Neural progenitor cell (in vitro differentiated cells): ENCODE data around the gene C20orf96. TPM values are rescaled to one million over a fixed set of nuclear protein-coding genes. Genes with fewer than 3 reads are reported as not detected.

ENCODE experiments used
- DNase-seq: peaks from one replicate; pipeline ENCODE4 v3.0.0-alpha.2; 2016; ENCODE audit warnings: low spot score
- H2AFZ ChIP-seq: fragments of 200-600 bp; sonication (generic); replicated peaks from 2 replicates; pipeline ENCODE4 v1.6.1; 2016; ENCODE audit warnings: antibody characterized with exemption
- H3F3A ChIP-seq: fragments of 200-600 bp; sonication (generic); 2 replicates; pipeline ENCODE4 v1.6.1; 2016; ENCODE audit warnings: antibody characterized with exemption, low read depth
- H3K27ac ChIP-seq: fragments of 200-600 bp; sonication (generic); 2 replicates; pipeline ENCODE4 v1.5.1; 2016; ENCODE audit warnings: mild to moderate bottlenecking
- H3K27me3 ChIP-seq: fragments of 200-600 bp; sonication (generic); 2 replicates; pipeline ENCODE4 v1.6.1; 2016; ENCODE audit warnings: mild to moderate bottlenecking, moderate library complexity
- H3K36me3 ChIP-seq: fragments of 200-600 bp; sonication (generic); 2 replicates; pipeline ENCODE4 v1.5.1; 2016
- H3K4me1 ChIP-seq: fragments of 200-600 bp; sonication (generic); 2 replicates; pipeline ENCODE4 v1.6.1; 2016; ENCODE audit warnings: mixed run types
- H3K4me2 ChIP-seq: fragments of 200-600 bp; sonication (generic); 2 replicates; pipeline ENCODE4 v1.6.1; 2016
- H3K4me3 ChIP-seq: fragments of 200-600 bp; sonication (generic); 2 replicates; pipeline ENCODE4 v1.5.1; 2016
- H3K79me2 ChIP-seq: fragments of 200-600 bp; sonication (generic); 2 replicates; pipeline ENCODE4 v1.6.1; 2016; ENCODE audit warnings: low read depth
- H3K9ac ChIP-seq: fragments of 200-600 bp; sonication (generic); 2 replicates; pipeline ENCODE4 v1.6.1; 2016
- H3K9me3 ChIP-seq: fragments of 200-600 bp; sonication (generic); 2 replicates; pipeline ENCODE4 v1.5.1; 2016; ENCODE audit warnings: low read depth
- H4K20me1 ChIP-seq: fragments of 200-600 bp; sonication (generic); 2 replicates; pipeline ENCODE4 v1.6.1; 2016; ENCODE audit warnings: low read depth
- H3K27ac Mint-ChIP-seq: 3 replicates; pipeline ENCODE4 v1.8.0; 2021; ENCODE audit warnings: mixed read lengths
- H3K27me3 Mint-ChIP-seq: 2 replicates; pipeline ENCODE4 v1.8.0; 2022; ENCODE audit warnings: low read depth, mild to moderate bottlenecking, inconsistent platforms, moderate library complexity, mixed read lengths; ENCODE audit not compliant: insufficient read depth
- H3K36me3 Mint-ChIP-seq: 3 replicates; pipeline ENCODE4 v1.8.0; 2021; ENCODE audit warnings: mixed read lengths
- H3K4me1 Mint-ChIP-seq: 3 replicates; pipeline ENCODE4 v1.8.0; 2021; ENCODE audit warnings: mixed read lengths
- H3K4me3 Mint-ChIP-seq: 3 replicates; pipeline ENCODE4 v1.8.0; 2021; ENCODE audit warnings: mild to moderate bottlenecking, moderate library complexity, mixed read lengths
- H3K9me3 Mint-ChIP-seq: 3 replicates; pipeline ENCODE4 v1.8.0; 2020; ENCODE audit warnings: mixed read lengths
- EZH2 ChIP-seq: fragments of 200-600 bp; sonication (generic); IDR thresholded peaks from 2 replicates; pipeline ENCODE4 v1.6.1; 2017; ENCODE audit warnings: antibody characterized with exemption, mild to moderate bottlenecking, moderate library complexity
- EZH2phosphoT487 ChIP-seq: fragments of 200-600 bp; sonication (generic); IDR thresholded peaks from 2 replicates; pipeline ENCODE4 v1.6.1; 2017; ENCODE audit warnings: antibody characterized with exemption
- total RNA-seq: library from RNA; depleted of rRNA; stranded (reverse); fragments of >200 nt; gene quantifications from 2 replicates; pipeline ENCODE4 v1.2.3, GENCODE V29; 2015; ENCODE audit warnings: low replicate concordance
- TF ChIP-seq, protein P1 (sequence below): fragments of 200-600 bp; sonication (generic); IDR thresholded peaks from 2 replicates; pipeline ENCODE4 v1.5.1; 2017; ENCODE audit warnings: antibody characterized with exemption, mild to moderate bottlenecking

The C20orf96 gene
- total RNA-seq, 1 donor from 2014 or later = 6.0 TPM

DNA sequence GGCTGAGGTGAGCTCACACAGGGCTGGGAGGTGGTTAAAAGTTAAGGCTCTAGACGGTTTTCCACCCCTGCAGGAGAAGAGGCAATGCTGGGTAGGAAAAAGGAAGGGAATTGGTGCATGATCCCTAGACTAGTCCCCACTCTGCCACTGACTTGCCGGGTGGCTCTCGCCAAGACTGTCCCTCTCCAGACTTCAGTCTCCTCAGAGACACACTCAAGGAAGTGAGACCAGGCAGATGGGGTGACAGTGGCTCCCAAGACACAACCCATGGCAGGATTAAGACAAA, 13.1 kb downstream of the C20orf96 start:
- DNase-seq = no peak
- no peak overlapping the region for H3K27ac ChIP-seq
- H3K4me1 ChIP-seq = no peaks in the 10 kb centered on the region
- H3K27ac Mint-ChIP-seq = no peak overlapping the region
- H4K20me1 ChIP-seq = no peaks in the 10 kb centered on the region
- H2AFZ ChIP-seq = no peak overlapping the region
- H3K4me2 ChIP-seq = no peak overlapping the region
- H3K4me3 Mint-ChIP-seq = no peak overlapping the region
- H3F3A ChIP-seq = no peaks in the 10 kb centered on the region
- H3K4me1 Mint-ChIP-seq = peaks cover 2% of the 10 kb centered on the region
- TF ChIP-seq EZH2 = no peak
- no peak overlapping the region for H3K9ac ChIP-seq
- H3K27me3 ChIP-seq = no peaks in the 10 kb centered on the region
- H3K4me3 ChIP-seq = no peak overlapping the region
- H3K79me2 ChIP-seq = no peaks in the 10 kb centered on the region
- peaks cover 46% of the 10 kb centered on the region for H3K36me3 Mint-ChIP-seq
- H3K36me3 ChIP-seq = no peaks in the 10 kb centered on the region
- no peaks in the 10 kb centered on the region for H3K9me3 Mint-ChIP-seq
- peaks cover 8% of the 10 kb centered on the region for H3K27me3 Mint-ChIP-seq
- H3K9me3 ChIP-seq = no peaks in the 10 kb centered on the region

DNA sequence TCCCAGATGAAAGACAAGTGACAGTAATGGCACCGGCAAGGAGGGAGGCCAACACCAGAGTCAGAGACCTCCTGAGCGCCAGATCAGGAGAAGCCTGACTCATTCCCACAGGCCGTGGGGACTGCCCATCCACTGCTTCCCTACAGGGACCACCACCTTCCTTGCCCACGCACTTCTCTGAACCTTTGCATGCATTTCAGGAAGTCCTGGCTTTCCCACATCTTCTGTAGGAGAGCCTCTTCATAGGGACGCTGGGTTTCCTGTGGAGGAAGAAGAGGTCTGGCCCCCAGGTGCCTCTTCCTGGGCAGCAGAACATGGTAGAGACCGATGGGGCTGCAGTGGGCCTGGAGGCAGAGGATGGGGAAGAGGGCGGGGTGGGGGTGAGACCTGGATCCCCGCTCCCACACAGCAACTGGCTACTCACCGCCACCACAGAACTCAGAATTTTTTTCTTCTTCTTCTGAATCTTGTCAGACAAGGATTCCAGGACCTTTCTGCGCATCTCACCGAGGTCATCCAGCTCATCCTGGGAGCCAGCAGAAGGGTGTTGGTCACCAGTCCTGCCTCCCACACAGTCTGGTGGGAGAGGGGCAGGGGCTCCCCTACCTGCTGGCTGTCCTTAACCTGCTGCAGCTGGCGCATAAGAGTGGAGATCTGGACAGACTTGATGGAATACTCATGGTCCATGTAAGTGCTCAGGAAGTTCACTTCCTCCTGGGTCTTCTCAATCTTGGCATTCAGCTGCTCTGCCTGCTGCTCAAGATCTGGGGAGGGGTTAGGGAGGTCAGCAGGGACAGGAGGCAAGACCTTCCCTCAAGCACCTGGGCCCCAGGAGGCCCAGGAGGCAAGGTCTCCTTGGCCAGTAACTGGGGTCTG, 13.7 kb downstream of the C20orf96 start:
- Histone ChIP-seq H3K4me3 (no peak overlapping the region), H3K9me3 (no peaks in the 10 kb centered on the region), H3K4me1 (no peaks in the 10 kb centered on the region), H3K9ac (no peak overlapping the region), H3F3A (no peaks in the 10 kb centered on the region), H3K36me3 (no peaks in the 10 kb centered on the region), H2AFZ (no peak overlapping the region), H4K20me1 (no peaks in the 10 kb centered on the region), H3K27me3 (no peaks in the 10 kb centered on the region), H3K27ac (no peak overlapping the region), H3K79me2 (no peaks in the 10 kb centered on the region), H3K4me2 (no peak overlapping the region)
- H3K36me3 Mint-ChIP-seq = peaks cover 42% of the 10 kb centered on the region
- no peaks in the 10 kb centered on the region for H3K9me3 Mint-ChIP-seq
- TF ChIP-seq EZH2 (no peak), EZH2phosphoT487 (no peak)
- TF ChIP-seq, protein P1, sequence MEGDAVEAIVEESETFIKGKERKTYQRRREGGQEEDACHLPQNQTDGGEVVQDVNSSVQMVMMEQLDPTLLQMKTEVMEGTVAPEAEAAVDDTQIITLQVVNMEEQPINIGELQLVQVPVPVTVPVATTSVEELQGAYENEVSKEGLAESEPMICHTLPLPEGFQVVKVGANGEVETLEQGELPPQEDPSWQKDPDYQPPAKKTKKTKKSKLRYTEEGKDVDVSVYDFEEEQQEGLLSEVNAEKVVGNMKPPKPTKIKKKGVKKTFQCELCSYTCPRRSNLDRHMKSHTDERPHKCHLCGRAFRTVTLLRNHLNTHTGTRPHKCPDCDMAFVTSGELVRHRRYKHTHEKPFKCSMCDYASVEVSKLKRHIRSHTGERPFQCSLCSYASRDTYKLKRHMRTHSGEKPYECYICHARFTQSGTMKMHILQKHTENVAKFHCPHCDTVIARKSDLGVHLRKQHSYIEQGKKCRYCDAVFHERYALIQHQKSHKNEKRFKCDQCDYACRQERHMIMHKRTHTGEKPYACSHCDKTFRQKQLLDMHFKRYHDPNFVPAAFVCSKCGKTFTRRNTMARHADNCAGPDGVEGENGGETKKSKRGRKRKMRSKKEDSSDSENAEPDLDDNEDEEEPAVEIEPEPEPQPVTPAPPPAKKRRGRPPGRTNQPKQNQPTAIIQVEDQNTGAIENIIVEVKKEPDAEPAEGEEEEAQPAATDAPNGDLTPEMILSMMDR = no peak
- H3K27ac Mint-ChIP-seq = no peak overlapping the region
- H3K27me3 Mint-ChIP-seq = peaks cover 10% of the 10 kb centered on the region
- no peak for DNase-seq
- H3K4me1 Mint-ChIP-seq = peaks cover 2% of the 10 kb centered on the region
- H3K4me3 Mint-ChIP-seq = no peak overlapping the region

DNA sequence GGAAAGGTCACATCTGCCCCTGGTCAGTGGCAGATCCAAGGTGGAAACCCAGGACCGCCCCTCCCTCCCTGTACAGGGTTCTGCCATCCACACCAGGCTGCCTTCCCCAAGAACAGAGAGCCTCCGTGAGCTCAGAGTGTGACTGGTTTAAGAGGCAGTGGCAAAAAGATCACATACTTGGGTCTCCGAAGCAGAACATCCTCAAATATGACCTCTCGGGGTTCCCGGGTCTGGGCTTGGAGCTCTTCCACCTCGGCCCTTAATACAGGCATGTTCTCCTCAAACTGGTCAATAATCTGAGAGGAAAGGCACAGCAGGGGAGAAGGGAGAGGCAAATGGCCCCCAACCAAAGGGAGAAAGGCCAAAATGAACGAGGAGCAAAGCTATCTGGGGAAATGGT, 14.8 kb downstream of the C20orf96 start:
- H3K4me3 ChIP-seq = no peak overlapping the region
- H3K9me3 ChIP-seq = no peaks in the 10 kb centered on the region
- no peaks in the 10 kb centered on the region for H3K4me1 ChIP-seq
- H3K4me1 Mint-ChIP-seq = peaks cover 2% of the 10 kb centered on the region
- TF ChIP-seq, protein P1 = no peak
- no peak for TF ChIP-seq EZH2phosphoT487
- TF ChIP-seq EZH2 = no peak
- no peak overlapping the region for H3K27ac Mint-ChIP-seq
- H4K20me1 ChIP-seq = no peaks in the 10 kb centered on the region
- no peak overlapping the region for H3K9ac ChIP-seq
- no peaks in the 10 kb centered on the region for H3F3A ChIP-seq
- no peaks in the 10 kb centered on the region for H3K27me3 ChIP-seq
- H2AFZ ChIP-seq = no peak overlapping the region
- H3K4me2 ChIP-seq = no peak overlapping the region
- no peak overlapping the region for H3K4me3 Mint-ChIP-seq
- peaks cover 13% of the 10 kb centered on the region for H3K27me3 Mint-ChIP-seq
- no peaks in the 10 kb centered on the region for H3K79me2 ChIP-seq
- H3K36me3 Mint-ChIP-seq = peaks cover 38% of the 10 kb centered on the region
- no peak for DNase-seq
- H3K36me3 ChIP-seq = no peaks in the 10 kb centered on the region
- H3K27ac ChIP-seq = no peak overlapping the region
- no peaks in the 10 kb centered on the region for H3K9me3 Mint-ChIP-seq

DNA sequence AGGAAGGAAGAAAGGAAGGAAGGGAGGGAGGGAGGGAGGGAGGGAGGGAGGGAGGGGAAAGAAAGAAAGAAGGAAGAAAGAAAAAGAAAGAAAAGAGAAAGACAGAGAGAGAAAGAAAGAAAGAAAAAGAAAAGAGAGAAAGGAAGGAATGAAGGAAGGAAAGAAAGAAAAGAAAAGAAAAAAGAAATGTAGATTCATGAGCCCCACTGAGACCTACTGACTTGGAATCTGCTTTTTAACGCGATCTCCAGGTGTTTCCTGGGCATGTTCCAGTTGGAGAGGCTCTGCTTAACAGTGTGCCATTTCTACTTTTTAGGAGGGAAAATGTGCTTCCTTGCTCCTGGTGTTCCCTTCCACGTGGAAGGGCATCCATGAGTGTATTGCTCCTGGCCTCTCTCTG, 16.7 kb downstream of the C20orf96 start:
- no peak overlapping the region for H3K9ac ChIP-seq
- Mint-ChIP-seq H3K4me3 (no peak overlapping the region), H3K27me3 (peaks cover 15% of the 10 kb centered on the region), H3K27ac (no peak overlapping the region), H3K36me3 (peaks cover 33% of the 10 kb centered on the region), H3K9me3 (no peaks in the 10 kb centered on the region), H3K4me1 (peaks cover 6% of the 10 kb centered on the region)
- no peaks in the 10 kb centered on the region for H3K4me1 ChIP-seq
- H3F3A ChIP-seq = no peaks in the 10 kb centered on the region
- no peaks in the 10 kb centered on the region for H4K20me1 ChIP-seq
- no peaks in the 10 kb centered on the region for H3K9me3 ChIP-seq
- no peaks in the 10 kb centered on the region for H3K36me3 ChIP-seq
- H3K27me3 ChIP-seq = no peaks in the 10 kb centered on the region
- H3K4me3 ChIP-seq = no peak overlapping the region
- no peak for DNase-seq
- H3K4me2 ChIP-seq = no peak overlapping the region
- H3K27ac ChIP-seq = no peak overlapping the region
- TF ChIP-seq EZH2 (no peak), EZH2phosphoT487 (no peak)
- TF ChIP-seq, protein P1 = no peak
- no peaks in the 10 kb centered on the region for H3K79me2 ChIP-seq
- no peak overlapping the region for H2AFZ ChIP-seq
